Coronary artery (tissue), 2 donors: ENCODE results near the gene DPP3.

Experiments used
- DNase-seq: peaks from one replicate; pipeline ENCODE4 v3.0.0-alpha.2; 2017; ENCODE audit warnings: low spot score
- H3K27ac ChIP-seq, 2 donors: fragments of 200-600 bp; sonication (generic); one replicate each; pipeline ENCODE4 v1.5.1; 2016 to 2019
- H3K4me3 ChIP-seq: fragments of 200-600 bp; sonication (generic); 2 replicates; pipeline ENCODE4 v1.5.1; 2016; ENCODE audit warnings: mild to moderate bottlenecking, moderate library complexity
- TF ChIP-seq, protein P1 (sequence below): fragments of 200-600 bp; sonication (generic); IDR thresholded peaks from one replicate; pipeline ENCODE4 v1.5.1; 2019; ENCODE audit warnings: antibody characterized with exemption

The DPP3 gene

DNA sequence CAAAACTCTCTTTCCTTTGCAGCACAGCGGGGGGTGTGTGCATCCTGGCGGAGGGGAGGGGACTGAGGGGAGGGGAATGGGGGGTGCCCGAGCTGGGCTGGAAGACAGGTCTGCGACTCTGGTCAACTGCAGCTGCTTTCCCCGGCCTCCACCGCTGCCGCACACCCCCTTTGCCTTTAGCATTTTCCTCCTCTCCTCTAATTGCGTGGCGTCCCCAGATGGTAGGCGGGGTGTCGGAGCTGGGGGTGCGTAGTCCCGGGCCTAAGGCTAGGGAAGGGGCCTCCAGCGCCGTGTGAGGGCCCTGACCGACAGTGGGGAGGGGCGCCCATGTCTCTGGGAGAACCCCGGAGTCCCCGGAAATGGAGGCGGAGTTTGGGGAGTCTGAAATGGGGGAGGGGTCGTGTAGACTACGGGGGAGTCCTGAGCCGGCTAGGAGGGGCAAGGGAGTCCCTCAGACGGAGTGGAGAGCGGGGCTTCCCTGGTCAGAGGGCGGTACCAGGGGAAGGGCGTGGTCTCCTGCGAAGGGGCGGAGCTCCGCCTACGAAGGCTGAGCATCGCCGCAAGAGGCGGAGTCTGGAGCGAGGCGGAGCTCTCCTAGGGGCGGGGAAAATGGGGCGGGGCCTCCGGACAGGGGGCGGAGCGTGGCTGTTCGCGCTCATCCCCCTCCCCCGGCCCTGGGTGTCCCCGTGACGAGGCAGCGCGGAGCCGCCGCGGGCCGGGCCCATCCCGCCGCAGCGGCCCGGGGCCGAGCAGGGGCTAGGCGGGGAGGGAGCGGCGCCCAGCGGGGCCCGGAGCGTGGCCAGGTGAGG lies 13.8 kb upstream of the DPP3 start, which contains the start of gene PELI3:
Gene PELI3, plus strand, starts transcription at position 681 of the 809 bp plus-strand sequence. CDS start 1,224 bp downstream, outside the sequence.
- TF ChIP-seq, protein P1, sequence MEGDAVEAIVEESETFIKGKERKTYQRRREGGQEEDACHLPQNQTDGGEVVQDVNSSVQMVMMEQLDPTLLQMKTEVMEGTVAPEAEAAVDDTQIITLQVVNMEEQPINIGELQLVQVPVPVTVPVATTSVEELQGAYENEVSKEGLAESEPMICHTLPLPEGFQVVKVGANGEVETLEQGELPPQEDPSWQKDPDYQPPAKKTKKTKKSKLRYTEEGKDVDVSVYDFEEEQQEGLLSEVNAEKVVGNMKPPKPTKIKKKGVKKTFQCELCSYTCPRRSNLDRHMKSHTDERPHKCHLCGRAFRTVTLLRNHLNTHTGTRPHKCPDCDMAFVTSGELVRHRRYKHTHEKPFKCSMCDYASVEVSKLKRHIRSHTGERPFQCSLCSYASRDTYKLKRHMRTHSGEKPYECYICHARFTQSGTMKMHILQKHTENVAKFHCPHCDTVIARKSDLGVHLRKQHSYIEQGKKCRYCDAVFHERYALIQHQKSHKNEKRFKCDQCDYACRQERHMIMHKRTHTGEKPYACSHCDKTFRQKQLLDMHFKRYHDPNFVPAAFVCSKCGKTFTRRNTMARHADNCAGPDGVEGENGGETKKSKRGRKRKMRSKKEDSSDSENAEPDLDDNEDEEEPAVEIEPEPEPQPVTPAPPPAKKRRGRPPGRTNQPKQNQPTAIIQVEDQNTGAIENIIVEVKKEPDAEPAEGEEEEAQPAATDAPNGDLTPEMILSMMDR = no peak
- peak within 1 kb of the TSS; percentile 58 to 87 for H3K27ac ChIP-seq
- H3K4me3 ChIP-seq = peak within 1 kb of the TSS; percentile 87
- peak; percentile 95 for DNase-seq

GRCh38 chr11:66467034-66467659 lies 13.1 kb upstream of the DPP3 start:
- Histone ChIP-seq H3K27ac (peak overlapping the region in 1 of 2 donors; percentile 87), H3K4me3 (peak overlapping the region; percentile 87)
- TF ChIP-seq, protein P1 = no peak
- no peak for DNase-seq

GRCh38 chr11:66467756-66468155 lies 12.5 kb upstream of the DPP3 start:
- DNase-seq = no peak
- peak overlapping the region; percentile 87 for H3K4me3 ChIP-seq
- TF ChIP-seq, protein P1 = no peak

GRCh38 chr11:66468691-66469090 lies 11.5 kb upstream of the DPP3 start:
- Histone ChIP-seq H3K27ac (no peak overlapping the region), H3K4me3 (no peak overlapping the region)
- TF ChIP-seq, protein P1 = no peak
- no peak for DNase-seq

More at GRCh38 chr11:66467756-66468155, 12.5 kb upstream of the DPP3 start:
- H3K27ac ChIP-seq = no peak overlapping the region

- TF ChIP-seq, protein P1 = no peak
- DNase-seq = no peak
- H3K27ac ChIP-seq = no peak overlapping the region
- H3K4me3 ChIP-seq = no peak overlapping the region
These were observed 10.8 kb upstream of the DPP3 start for GRCh38 chr11:66469441-66469840.

- Histone ChIP-seq H3K4me3 (no peak overlapping the region), H3K27ac (no peak overlapping the region)
- no peak for DNase-seq
- TF ChIP-seq, protein P1 = no peak
These were observed 10.2 kb upstream of the DPP3 start for GRCh38 chr11:66470015-66470414.
